Small intestine (tissue), 7 donors: ENCODE results near the gene LRRC49. TPM values are rescaled to one million over a fixed set of nuclear protein-coding genes. Genes with fewer than 3 reads are reported as not detected.
A peak's percentile ranks its signal among the peaks of the same experiment; 100 is the strongest.

ENCODE experiments used
- DNase-seq, 2 donors: peaks; one replicate each; pipeline versions ENCODE4 v3.0.0 to v3.0.0-alpha.2; 2013
- FAIRE-seq: peaks from 2 replicates; lab custom pipeline; 2012; peaks lifted over from hg19 to GRCh38; lab: Jason Lieb, UNC
- H3K27ac ChIP-seq, 3 donors: one replicate each; pipeline ENCODE4 v1.5.1; 2013; ENCODE audit warnings: low read length in 2 of 3, mild to moderate bottlenecking in 2 of 3, control low read depth in 1 of 3, inconsistent platforms in 1 of 3, low read depth in 1 of 3, moderate library complexity in 1 of 3
- H3K27me3 ChIP-seq, 3 donors: one replicate each; pipeline ENCODE4 v1.6.1; 2013; ENCODE audit warnings: low read length in 3 of 3, inconsistent platforms in 1 of 3; ENCODE audit not compliant: control insufficient read depth in 3 of 3, insufficient read depth in 3 of 3
- H3K36me3 ChIP-seq, 3 donors: one replicate each; pipeline ENCODE4 v1.6.1; 2013; ENCODE audit warnings: low read length in 3 of 3, inconsistent platforms in 1 of 3, low read depth in 1 of 3, mild to moderate bottlenecking in 1 of 3, moderate library complexity in 1 of 3; ENCODE audit not compliant: control insufficient read depth in 3 of 3, insufficient read depth in 2 of 3
- H3K4me1 ChIP-seq, 3 donors: one replicate each; pipeline ENCODE4 v1.6.1; 2013; ENCODE audit warnings: low read length in 2 of 3, inconsistent platforms in 1 of 3, low read depth in 1 of 3, mild to moderate bottlenecking in 1 of 3, moderate library complexity in 1 of 3; ENCODE audit not compliant: control insufficient read depth in 3 of 3, insufficient read depth in 2 of 3
- H3K4me3 ChIP-seq, 3 donors: one replicate each; pipeline ENCODE4 v1.5.1; 2013; ENCODE audit warnings: low read length in 3 of 3, control low read depth in 1 of 3, inconsistent platforms in 1 of 3, low read depth in 1 of 3, mild to moderate bottlenecking in 1 of 3, moderate library complexity in 1 of 3
- H3K9me3 ChIP-seq, 2 donors: one replicate each; pipeline ENCODE4 v1.6.1; 2013; ENCODE audit warnings: low read depth in 1 of 2, low read length in 1 of 2; ENCODE audit not compliant: control insufficient read depth in 2 of 2, insufficient read depth in 1 of 2
- WGBS, 3 donors: extraction: QIAGEN DNeasy Blood & Tissue Kit; methylation state at CpG; one replicate each; pipeline ENCODE4 v1.1.7; 2013; 5-methylcytosine and 5-hydroxymethylcytosine counted together
- polyA plus RNA-seq, 4 donors: library from polyadenylated mRNA; stranded (reverse) in 3 of 4; unstranded in 1 of 4; fragments of 200-250 nt in 3 of 4; fragments of 120-200 nt in 1 of 4; gene quantifications; one replicate each; pipeline versions ENCODE4 v1.2.1 to v1.2.3, GENCODE V29; 2013
- donor health status: healthy with polysubstance abuse.
- donor health status: control.
- donor health status: control.
- donor health status: Bipolar disorder and iron deficiency.
- donor health status: healthy.

Gene LRRC49
- polyA plus RNA-seq, 4 donors, result 0.81 to 3.2 (median 1.4) TPM

DNA sequence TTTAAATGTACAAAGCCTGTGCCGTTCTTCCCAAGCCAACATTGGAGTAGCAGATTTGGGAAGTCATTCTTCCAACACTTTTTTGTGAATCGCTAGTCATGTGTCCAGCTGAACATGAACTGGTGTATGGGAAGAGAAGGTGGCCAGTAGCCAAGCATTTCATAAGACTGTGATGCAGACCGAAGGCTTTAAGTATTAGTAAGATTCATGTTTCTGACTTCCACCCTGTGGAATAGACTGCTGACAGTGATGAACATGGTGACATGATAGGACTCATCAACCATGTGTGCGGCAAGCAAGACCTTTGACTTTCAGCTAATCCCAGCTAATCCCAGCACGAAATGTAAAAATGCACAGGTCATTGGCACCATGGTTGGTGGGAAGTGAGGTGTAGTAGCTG is 174.4 kb downstream of the LRRC49 start:
- Histone ChIP-seq H3K36me3 (no peaks in the 10 kb centered on the region), H3K9me3 (peaks cover 0 to 5% of the 10 kb centered on the region in 2 donors), H3K27me3 (no peaks in the 10 kb centered on the region), H3K4me1 (no peaks in the 10 kb centered on the region), H3K4me3 (no peak overlapping the region), H3K27ac (no peak overlapping the region)
- 71 to 93% (median 86%) methylated on average over 5 of the region's 5 CpGs for WGBS, 3 donors
- FAIRE-seq (no peak), DNase-seq (no peak)

DNA sequence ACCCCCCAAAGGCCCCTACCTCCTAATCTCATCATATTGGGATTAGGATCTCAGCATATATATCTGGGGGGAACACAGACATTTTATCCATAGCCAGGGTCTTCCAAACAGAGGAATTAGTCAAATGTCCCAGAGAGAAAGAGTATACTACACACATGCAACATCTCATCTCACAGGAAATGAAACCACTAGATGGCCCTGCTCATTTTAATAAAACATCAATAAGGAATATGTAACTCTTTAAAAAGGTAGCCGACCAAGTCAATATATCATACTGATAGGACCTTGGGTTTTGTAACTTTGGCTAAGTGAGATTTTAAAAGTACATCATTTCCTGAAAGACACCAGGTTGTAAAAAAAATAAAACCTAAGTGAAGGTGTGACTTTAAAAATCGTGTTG is 177.1 kb downstream of the LRRC49 start:
- Histone ChIP-seq H3K4me1 (no peaks in the 10 kb centered on the region), H3K9me3 (peaks cover 0 to 5% of the 10 kb centered on the region in 2 donors), H3K36me3 (no peaks in the 10 kb centered on the region), H3K27me3 (no peaks in the 10 kb centered on the region), H3K4me3 (no peak overlapping the region), H3K27ac (no peak overlapping the region)
- FAIRE-seq (no peak), DNase-seq (no peak)
- WGBS, 3 donors, result 42 to 55% (median 49%) methylated on average over 2 of the region's 2 CpGs

DNA sequence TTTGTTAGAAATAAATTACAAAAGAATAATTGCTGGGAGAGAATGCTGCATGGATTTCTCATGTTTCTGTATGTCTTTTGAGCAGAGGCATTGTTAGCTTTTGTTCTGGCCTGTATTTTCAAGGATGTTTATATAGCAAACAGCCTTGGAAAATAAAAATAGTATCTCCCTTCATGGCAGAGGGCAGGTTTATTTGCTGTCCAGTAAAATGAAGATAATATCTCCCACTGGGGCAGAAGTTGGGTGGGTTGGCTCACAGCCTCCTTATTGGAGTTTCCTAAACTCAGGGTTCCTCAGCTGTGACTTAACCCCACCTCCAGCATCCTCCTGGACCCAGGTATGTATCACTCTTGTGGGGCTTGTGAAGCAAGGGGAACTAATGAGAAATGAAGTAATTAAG is 178.9 kb downstream of the LRRC49 start:
- Histone ChIP-seq H3K4me3 (no peak overlapping the region), H3K36me3 (no peaks in the 10 kb centered on the region), H3K4me1 (no peaks in the 10 kb centered on the region), H3K27me3 (no peaks in the 10 kb centered on the region), H3K9me3 (peaks cover 0 to 5% of the 10 kb centered on the region in 2 donors), H3K27ac (no peak overlapping the region)
- no peak for DNase-seq
- no peak for FAIRE-seq

DNA sequence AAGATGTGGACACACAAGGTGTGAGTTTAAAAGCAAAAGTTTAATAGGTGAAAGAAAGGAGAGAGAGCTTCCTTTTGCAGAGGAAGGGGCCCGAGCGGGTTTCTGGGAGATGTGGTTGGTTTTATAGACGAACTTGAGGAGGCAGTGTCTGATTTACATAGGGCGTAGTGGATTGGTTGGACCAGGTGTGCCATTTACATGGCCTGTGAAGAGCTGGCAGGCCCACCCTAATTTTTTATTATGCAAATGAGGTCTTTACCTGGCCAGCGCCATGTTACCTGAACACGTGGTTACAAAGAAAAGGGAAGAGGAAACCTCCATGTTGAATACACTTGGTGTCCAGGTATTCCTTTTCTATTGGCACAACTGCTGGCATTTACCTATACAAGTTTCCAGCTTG is 179.8 kb downstream of the LRRC49 start:
- no peak for DNase-seq
- Histone ChIP-seq H3K36me3 (no peaks in the 10 kb centered on the region), H3K4me1 (no peaks in the 10 kb centered on the region), H3K4me3 (no peak overlapping the region), H3K27ac (no peak overlapping the region), H3K9me3 (peaks cover 0 to 5% of the 10 kb centered on the region in 2 donors), H3K27me3 (no peaks in the 10 kb centered on the region)
- WGBS, 3 donors, result 93 to 94% (median 94%) methylated on average over 6 of the region's 6 CpGs
- FAIRE-seq, result no peak

DNA sequence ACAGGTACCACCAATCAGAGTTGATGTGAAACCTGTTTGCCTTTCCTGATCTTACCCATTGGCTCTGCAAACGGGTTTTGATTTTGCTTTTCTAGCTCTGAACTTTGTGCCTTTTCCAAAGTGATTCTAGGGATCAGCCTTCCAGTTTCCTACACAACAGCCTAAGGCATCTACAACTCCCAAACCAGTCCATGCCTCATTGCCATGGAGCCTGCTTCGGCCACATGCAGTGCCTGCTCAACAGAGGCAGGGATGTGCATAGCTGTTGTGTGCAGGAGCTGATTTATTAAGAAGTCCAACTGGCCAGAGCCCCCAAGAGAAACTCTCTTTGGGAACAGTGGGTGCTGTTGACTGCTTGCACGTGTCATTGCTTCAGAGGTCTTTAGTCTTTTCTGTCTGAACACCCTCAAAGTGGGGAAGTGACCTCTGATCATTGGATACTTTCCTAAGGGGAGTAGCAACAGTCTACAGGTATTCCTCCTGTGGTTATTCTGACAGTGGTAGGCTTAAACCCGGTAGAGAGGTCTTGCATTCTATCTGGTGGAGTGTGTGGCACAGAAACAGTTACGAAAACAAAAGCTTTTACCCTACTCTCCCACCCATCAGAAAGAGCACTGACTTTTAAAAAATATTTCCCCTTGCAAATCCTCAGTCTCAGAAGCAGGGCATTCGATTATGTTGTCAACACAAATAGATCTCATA is 186.0 kb downstream of the LRRC49 start:
- no peak overlapping the region for H3K4me3 ChIP-seq
- H3K27me3 ChIP-seq, result no peaks in the 10 kb centered on the region
- no peaks in the 10 kb centered on the region for H3K9me3 ChIP-seq
- peak in 1 of 2 donors; percentile 18 for DNase-seq
- H3K27ac ChIP-seq, result peak overlapping the region in 1 of 3 donors; percentile 5
- WGBS, 3 donors, result 44 to 60% (median 49%) methylated on average over 6 of the region's 6 CpGs
- H3K36me3 ChIP-seq, result no peaks in the 10 kb centered on the region
- peaks cover 0 to 14% (median 3%) of the 10 kb centered on the region in 3 donors for H3K4me1 ChIP-seq
- FAIRE-seq, result no peak

DNA sequence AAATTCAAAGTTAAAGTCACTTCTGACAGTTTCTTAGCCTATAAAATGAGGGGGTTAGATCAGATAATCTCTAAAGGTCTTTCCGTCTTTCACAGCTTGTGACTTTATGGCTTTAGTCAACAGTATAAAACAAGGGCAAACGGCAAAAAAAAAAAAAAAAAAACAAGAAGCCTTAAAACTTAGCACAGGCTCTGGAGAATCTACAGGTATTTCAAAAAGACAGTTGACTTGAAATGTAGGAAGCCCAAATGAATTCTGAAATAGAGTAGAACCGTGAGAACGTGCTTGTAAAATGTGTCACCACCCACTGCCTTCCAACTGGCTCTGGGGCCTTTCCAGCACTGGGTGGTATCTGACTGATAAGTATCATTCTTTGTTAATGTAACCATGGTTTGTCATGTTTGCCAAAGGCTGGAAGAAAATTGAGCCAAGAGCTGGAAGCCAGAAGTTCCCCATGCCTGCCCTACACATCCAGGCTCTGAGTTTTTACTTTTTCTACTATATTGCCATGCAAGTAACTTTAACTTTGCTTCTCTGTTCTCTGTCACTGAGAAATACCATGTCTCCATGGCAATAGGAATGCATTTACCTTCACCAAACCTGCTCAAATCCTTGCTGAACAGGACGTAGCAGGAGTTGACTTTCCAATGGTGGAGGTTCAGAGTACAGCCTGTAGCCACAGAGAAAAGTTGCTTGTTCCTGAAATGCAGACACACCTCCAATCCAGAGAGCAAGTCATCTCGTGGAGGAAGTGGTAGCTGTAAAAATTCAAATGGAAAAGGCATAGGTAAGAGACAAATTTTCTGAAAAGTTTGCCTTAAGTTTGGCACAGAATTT is 186.8 kb downstream of the LRRC49 start:
- Histone ChIP-seq H3K4me3 (no peak overlapping the region), H3K36me3 (no peaks in the 10 kb centered on the region), H3K27ac (peak overlapping the region in 2 of 3 donors; percentile 5 to 25), H3K4me1 (peaks cover 0 to 14% (median 3%) of the 10 kb centered on the region in 3 donors), H3K27me3 (no peaks in the 10 kb centered on the region), H3K9me3 (no peaks in the 10 kb centered on the region)
- DNase-seq, result peak; percentile 73 to 74
- no peak for FAIRE-seq
- 10 to 42% (median 22%) methylated on average over 6 of the region's 6 CpGs for WGBS, 3 donors

DNA sequence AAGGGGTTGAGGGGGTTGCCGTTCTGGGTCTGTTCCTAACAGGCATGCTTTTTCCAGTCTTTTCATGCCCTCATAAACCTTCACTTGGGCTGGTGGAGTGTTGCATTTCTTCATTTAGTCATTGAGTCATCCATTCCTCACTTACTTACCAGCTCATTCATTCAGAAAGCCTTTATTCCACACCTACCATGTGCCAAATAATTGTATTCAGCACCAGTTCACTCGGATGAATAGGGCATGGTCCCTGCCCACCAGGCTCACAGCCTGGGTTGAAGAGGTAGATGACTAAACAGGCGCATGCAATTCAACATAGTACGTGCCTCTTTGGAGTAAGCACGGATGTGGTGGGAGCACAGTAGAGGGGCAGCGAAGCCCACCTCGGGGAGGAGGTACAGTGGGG is 187.5 kb downstream of the LRRC49 start:
- Histone ChIP-seq H3K36me3 (no peaks in the 10 kb centered on the region), H3K27me3 (no peaks in the 10 kb centered on the region), H3K27ac (peak overlapping the region in 1 of 3 donors; percentile 5), H3K4me3 (no peak overlapping the region), H3K9me3 (no peaks in the 10 kb centered on the region), H3K4me1 (peaks cover 0 to 14% (median 3%) of the 10 kb centered on the region in 3 donors)
- FAIRE-seq, result no peak
- DNase-seq, result no peak
- 83 to 86% (median 84%) methylated on average over 7 of the region's 7 CpGs for WGBS, 3 donors

DNA sequence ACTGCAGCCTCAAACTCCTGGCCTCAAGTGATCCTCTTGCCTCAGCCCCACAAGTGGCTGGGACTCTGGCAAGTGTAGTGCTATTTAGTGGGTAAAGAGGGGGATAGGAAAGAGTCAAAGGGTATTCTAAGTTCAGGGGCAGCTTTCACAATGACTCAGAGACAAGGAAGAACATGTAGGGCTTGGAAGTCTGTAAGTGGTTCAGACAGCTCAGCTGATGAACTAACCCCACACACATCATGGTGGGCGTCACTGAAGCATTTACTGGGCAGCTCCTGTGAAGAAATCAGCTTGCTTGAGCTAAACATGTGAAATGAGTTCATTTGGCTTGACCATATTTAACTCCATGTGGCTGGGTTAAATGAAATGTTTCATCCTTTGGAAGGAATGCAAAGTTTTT is 188.1 kb downstream of the LRRC49 start:
- no peak for FAIRE-seq
- no peaks in the 10 kb centered on the region for H3K9me3 ChIP-seq
- peaks cover 0 to 14% (median 3%) of the 10 kb centered on the region in 3 donors for H3K4me1 ChIP-seq
- no peaks in the 10 kb centered on the region for H3K36me3 ChIP-seq
- no peak for DNase-seq
- H3K4me3 ChIP-seq, result no peak overlapping the region
- no peaks in the 10 kb centered on the region for H3K27me3 ChIP-seq
- H3K27ac ChIP-seq, result no peak overlapping the region
- 61 to 88% (median 86%) methylated on average over 1 of the region's 1 CpG for WGBS, 3 donors
